ENCODE data around the gene PDE11A.

Gene PDE11A

DNA sequence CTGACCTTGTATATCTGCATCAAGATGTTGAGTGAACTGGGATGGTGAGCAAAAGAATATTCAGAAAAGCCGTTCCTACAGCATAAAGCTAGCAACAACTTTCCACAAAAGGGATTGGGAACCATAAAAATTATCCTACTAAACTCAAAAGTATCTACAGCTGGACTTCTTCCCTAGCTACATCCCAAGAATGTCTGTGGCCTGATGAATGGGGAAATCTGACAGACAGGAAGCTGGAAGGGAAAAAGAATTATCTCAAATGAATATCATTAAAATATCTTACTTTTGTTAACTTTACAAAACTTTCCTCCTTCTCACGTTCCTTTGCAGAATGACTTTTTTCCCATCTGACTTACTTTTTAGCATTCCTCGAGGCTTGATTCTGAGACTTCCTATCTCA is 150.9 kb downstream of the PDE11A start:
- DNase-seq (ENCODE audit: low spot score): no peak

DNA sequence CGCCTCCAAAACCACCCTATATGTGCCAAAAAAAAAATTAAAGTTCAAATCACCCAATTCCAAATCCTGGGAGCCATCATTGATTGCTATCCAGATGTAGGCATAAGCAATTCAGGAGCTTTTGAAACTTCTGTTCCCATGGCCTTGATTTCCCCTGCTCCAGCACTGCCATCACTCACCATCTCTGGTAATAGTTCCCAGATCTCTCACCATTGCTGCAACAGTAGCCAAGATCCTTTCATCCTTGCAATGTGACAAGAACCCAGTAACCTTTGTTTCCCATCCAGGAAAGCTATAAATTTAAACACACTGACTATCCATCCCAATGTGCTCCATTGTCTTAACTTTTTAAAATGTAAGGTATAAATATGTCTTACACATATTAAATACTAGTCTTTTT is 155.4 kb downstream of the PDE11A start:
- no peak for DNase-seq (ENCODE audit: low spot score)

DNA sequence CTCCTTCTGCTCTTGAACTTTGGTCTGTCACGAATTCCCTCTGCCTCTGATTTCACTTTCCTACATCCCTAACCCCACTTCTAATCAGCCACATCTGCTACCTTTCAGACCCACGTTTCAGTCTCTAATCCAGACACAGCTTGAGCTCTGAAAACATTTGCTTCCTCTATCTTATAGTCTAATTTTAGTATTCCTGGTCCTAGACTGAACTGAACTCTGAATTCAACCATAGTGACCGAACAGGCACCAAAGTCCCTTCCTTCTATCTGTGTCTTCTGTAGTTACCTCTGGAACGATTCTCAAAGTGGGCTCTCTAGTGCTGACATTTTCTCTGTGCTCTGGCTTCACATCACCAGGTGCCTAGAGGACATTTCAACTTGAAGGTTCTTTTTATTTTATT is 156.2 kb downstream of the PDE11A start:
- DNase-seq (ENCODE audit: low spot score): no peak

DNA sequence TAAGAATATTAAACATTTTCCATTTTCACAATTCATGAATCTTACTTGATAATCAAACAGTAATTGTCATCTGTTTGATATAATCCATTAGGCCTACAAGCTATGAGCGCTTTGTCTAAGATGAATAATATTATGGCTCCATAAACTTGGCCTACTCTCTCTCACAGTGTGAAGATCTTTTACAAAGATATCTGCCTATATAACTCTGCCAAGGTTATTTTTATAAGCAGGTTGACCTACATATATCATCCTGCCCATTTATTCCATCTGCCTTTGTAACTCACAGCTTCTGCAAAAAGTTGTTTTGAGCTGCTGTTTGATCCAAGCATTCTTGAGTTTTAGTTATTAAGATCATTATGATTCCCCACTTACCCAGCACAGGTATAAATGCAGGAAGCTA is 158.3 kb downstream of the PDE11A start:
- no peak for DNase-seq (ENCODE audit: low spot score)

DNA sequence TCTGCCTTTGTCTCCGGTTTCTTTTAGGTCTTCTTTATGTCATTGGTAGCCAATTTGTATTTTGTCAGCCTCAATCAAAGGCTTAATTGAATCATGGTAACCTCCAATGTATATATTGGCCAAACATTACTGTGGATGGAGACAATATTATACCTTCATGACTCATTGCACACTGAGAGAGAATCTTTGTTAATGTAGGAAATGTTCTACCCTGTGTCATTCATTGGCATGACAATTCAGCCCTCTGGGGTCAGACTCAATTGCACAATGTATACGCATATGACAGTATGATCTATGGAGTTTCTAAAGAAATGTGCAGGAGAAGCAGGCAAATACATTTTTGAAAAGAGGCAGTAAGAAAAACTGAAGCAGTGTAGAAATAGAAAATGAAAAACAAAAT is 162.6 kb downstream of the PDE11A start:
- no peak for DNase-seq (ENCODE audit: low spot score)

DNA sequence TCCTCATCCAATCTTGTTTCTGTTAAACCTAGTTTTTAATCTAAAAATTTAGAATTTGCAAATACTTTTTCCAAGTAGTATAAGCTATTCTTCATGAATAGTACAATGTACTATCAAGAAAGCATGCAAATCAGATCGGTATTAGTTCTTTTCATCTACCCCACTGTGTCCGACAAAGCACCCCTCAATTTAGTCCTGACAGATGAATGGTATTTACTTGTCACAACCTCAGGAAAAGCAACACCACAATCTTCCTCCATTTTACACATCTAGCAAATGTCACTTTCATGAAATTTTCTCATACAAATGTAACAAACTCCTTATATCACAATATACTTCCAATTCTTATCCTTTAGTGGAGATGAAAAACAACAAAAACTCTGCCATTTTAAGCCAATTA is 163.8 kb downstream of the PDE11A start:
- no peak for DNase-seq (ENCODE audit: low spot score)

DNA sequence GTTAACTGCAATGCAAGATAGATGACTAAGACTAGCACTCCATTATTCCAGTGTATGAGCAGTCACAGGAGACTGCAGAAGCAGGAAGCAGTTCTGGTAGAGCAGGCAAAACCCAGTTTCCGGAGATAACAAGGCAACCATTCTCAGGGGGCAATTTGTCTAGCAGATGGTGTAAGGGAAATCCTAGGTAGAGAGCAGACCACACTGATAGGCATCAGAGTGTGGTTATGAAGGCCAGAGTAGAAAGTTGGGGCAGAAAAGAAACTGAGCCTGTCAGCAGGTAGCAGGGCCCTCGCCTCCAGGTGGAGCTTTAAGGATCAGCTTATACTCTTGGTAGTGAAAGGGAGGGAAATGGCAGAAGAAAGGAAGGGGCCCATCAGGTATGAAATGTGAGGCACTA is 164.4 kb downstream of the PDE11A start:
- DNase-seq (ENCODE audit: low spot score): no peak

DNA sequence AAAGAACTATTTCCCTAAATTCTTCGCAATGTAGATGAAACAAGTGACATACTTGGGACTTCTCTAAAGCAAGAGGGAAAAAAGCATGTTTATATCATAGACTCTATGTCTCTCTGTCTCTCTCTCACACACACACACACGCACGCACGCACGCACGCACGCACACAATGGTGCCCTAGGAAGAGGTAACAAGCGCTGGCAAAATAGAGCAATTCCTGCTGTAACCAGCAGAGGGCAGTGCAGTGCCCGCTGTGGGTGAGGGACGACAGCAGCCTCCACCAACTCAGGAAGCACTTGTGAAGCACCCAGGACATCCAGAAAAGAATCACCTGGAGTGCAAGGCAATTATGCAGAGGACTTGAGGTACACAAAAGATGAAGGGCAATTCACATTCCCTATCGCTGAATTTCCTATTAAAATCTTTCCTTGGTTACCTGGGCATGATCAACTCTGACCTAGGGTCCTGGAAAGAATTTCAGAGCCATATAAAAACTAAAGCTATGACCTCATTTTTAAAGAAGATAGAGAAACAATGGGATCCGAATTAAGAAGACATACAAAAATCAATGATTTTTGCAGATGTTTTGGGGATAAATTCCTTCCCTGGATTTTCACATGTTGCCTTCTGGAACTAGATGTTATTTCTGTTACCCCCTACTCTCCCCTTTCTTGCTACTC is 166.4 kb downstream of the PDE11A start:
- DNase-seq (ENCODE audit: low spot score): peak; percentile 34

DNA sequence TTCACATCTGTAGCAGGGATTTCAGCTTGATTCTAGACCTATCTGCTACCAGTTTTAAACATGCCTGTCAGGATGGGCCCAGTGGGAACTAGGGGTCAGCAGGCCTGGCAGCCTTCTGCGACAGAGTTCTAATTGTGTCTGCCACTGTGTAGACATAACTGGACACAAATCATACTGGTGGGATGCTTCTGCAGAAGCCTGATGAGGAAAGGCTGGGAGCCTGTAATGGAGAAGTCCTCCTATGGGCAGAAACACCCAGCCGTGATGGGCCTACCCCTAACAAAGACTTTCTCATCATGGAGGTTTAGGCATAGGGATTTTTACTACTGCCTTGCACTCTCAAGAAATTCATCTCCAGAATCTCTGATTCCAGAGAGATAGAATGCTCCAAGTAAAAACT is 166.9 kb downstream of the PDE11A start:
- no peak for DNase-seq (ENCODE audit: low spot score)

DNA sequence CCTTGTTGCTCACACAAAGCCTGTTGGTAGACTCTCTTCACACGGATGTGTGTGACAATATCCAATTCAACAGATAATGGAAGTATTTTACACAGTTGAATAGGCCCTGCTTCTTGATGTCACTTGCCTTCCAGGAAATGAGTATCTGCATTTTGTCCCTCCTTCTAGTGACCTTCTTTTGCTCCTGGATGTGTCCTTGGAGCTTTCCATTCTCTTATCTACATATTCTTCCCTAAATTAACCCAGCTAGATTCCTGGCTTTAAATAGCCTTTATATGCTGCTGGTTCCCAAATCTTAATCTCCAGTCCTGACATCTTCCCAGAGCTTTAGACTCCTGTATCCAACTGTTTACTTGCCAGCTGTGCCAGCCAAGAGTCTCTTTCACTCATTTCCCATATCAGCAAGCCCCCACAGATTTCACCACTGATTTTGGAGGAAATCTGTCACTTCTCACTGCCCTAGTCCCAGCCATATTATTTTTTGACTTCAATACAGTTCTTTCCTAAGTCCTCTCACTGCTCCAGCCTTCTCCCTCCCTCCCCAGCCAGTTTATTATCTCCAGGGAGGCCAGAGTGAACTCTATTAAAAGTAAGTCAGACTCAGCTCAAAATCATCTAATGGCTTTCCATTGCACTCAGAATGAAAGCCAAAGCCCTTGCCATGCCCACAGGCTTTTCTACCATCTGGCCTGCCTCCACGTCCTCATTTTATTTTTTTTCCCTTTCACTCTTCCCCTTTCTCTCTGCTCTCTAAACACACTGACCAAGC is 170.0 kb downstream of the PDE11A start:
- DNase-seq (ENCODE audit: low spot score): no peak

DNA sequence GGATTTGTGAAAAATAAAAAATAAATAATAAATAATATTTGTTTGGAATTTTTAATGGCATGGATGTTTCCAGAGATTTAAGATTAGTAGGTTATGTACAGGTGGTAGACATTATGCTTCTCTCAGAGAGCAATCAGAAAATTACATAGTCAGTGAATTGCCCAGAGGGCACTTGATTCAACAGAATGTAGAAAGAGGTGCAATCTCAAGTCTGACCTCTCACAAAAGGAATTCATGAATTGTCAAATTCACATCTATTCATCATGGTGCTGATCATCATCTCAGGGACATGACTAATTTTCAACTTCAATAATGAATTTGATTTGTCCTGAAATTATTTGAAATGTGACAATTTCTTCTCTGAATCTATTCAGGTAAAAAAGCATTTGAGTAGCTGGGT is 172.5 kb downstream of the PDE11A start:
- DNase-seq (ENCODE audit: low spot score): no peak

DNA sequence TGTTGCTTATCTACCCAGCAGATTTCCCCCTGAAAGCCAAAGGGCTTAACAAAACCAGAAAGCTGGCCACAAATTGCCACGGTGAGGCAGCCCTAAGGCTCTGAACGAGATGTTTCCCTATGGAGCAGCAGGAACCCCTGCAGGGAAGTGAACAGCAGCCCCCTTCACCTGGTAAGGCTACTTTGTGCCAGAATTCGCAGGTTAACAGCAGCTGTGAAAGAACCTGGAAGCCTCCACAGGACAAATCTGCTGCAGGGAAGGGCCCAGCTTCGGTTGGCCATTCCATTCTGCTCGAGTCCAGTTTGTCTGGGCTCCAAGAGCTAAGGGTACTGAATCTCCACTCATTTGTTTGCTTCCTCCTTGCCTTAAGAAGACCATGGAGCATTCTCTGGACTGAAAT is 175.3 kb downstream of the PDE11A start:
- no peak for DNase-seq (ENCODE audit: low spot score)

DNA sequence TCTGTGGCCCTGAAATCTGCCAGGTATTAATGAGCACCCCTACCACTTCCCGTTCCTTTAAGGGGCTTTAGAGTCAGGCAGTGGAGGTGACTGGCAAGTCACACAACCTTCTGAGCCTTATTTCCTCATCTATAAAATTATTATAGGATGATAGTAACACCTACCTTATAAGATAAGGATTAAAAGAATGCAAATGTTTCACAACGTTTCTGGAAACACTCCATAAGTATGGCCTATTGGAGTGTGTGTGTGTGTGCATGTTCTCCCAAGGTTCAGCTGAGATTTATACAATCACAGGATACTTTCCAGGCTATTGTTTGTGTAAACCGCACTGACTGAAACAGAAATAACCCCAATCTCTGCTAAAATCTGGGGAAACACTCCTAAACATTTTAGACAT is 176.0 kb downstream of the PDE11A start:
- DNase-seq (ENCODE audit: low spot score): no peak

DNA sequence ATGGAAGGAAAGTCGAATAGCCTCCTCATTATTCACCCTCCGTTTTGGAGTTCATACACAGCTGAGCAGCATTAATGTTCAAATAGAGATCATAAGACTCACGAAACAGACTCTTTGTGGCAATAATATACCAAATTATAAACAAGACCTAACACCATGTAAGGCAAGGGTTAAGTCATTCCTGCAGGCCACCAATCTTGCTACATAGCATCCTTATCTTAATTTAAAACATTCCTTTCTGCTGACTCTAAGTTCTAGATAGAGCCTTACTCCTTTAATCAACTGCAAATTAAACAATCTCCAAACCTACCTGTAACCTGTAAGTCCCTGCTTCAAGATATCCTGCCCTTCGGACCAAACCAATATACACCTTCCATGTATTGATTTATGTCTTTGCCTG is 178.0 kb downstream of the PDE11A start:
- DNase-seq (ENCODE audit: low spot score): no peak

DNA sequence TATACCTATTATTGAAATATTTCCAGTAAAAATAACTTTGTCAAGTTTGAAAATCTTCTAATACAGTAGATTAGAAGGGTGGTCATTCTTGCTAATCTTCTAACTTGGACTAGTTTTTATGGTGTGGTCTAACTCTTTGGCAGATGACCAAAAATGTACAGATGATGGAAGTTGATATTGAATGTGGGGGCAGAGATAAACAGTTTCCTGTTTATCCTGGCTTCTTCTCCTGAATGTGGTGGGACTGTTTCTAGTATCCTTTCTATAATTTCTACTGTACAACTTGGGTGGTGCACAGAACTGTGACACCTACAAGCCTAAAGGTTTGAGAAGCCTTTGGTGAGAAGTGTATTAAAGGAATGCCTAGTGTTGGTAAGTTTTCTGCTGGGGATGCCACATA is 178.7 kb downstream of the PDE11A start:
- no peak for DNase-seq (ENCODE audit: low spot score)

DNA sequence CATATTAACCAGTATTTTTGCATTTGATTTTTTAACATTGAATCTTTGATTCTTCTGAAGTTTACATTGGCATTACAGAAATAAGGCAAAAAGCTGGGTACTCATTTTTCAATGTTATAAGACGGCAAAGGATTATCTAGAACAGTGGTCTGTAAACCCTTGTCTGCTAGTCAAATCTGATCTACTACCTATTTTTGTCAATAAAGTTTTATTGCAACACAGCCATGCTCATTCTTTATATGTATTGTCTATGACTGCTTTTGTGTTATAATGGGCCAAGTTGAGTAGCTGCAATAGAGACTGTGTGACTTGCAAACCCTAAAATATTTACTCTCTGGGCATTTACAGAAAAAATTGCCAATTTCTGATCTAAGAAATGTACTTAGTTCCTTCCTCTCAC is 181.0 kb downstream of the PDE11A start:
- DNase-seq (ENCODE audit: low spot score): no peak

DNA sequence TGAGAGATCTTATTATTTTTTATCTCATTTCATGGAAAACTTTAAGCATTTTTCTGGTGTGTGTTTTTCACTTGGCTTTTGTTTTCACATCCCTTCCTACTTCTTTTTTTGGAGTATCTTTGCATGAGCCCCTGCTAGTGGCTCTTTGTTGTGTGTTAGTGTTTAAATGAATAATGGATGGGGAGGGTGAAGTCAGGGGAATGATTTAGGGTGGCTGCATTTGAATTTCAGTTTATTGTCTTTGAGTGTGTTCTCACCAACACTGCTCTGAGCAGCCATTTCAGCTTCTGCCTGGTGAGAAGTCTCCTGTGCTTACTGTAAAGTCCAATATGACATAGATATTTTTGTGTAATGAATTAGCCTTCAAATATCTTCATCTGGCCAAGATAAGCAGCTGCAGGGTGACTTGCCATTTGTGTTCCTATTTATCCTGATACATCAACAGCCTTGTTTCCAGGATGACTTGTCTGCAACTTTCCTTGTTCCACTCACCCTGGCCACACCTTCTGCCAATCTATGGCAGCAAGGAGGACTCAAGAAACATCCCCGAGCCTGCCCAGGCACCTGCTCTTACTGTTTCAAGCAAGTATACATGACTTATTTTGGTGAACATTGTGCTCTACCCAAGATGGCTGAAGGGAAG is 182.6 kb downstream of the PDE11A start:
- no peak for DNase-seq (ENCODE audit: low spot score)

DNA sequence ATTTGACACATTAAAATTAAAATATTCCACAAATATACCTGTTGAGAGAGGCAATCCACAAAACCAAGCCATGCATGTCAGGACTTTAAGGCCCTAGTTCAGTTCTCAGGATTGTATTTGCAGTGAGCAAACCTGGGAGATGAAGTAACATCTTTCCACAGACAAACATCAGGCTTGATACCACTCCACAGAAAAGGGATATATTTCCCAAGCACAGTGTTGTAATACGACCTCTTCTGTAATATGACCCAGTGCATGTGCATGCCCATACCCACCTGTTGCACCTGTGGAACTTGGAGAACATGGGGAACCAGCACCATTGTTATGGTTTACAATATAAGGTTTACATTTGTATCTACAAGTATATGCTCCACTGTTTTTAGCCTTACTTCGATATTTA is 184.0 kb downstream of the PDE11A start:
- no peak for DNase-seq (ENCODE audit: low spot score)

DNA sequence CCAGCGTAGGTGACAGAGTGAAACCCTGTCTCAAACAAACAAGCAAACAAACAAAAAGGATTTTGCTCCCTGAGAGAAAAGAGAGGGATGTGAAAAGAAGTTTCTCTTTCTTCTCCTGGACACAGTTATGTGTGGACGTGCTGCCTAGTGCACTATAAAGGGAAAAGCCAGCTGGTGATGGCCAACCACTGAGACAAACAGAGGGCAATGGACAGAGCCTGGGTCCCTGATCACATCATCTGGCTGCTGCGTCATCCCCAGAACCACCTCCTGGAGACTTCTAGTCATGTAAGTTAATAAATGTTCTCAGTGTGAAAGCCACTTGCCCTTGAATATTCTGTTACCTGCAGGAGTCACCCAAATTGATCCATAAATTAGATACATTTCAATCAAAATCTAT is 184.9 kb downstream of the PDE11A start:
- no peak for DNase-seq (ENCODE audit: low spot score)

DNA sequence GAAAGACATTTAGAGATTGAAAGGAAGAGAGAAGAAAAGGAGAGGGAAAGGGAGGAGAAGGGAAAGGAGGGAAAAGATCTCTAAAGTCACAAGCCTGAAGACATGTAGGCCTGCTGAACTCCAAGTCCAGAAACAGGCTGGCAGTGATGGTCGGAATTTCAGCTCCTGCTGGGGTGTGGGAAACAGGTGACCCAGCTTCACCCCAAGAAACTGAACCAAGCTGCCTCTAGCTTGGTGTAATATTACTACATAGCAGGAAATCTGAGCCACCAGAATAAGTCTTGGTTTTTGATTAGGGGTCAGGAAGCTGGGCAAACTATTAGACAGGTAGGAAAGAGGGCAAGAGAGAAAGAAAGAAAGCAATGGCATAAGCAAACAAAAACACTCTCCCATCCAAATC is 185.8 kb downstream of the PDE11A start:
- DNase-seq (ENCODE audit: low spot score): no peak

DNA sequence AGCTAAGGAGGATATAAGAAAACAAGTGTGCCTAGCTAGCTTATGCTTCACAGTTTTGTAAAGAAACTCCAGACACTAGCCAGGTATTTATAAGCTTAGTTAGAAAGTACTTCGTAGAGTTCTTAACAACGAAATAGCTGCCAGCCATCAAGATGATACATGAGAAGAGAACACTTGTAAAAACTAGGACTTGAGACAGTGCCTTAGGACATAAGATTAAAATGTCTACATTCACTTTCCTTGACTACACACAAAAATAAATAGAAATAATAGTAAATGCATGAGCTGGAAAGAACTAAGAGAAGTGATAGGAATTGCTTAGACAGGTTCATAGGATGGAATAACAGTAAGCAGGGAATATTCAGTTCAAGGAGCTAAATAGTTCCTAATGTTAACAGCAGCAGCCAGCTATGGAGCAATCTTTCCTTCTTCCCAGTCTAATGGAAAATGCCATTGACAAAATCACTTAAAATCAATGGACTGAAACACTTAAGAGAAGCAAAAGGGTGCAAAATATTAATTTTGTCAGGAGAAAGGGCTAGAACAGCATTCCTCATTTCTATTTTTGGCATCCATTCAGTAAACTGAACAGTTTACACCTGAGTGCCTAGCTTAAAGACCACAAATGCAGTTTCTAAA is 186.6 kb downstream of the PDE11A start:
- DNase-seq (ENCODE audit: low spot score): no peak

DNA sequence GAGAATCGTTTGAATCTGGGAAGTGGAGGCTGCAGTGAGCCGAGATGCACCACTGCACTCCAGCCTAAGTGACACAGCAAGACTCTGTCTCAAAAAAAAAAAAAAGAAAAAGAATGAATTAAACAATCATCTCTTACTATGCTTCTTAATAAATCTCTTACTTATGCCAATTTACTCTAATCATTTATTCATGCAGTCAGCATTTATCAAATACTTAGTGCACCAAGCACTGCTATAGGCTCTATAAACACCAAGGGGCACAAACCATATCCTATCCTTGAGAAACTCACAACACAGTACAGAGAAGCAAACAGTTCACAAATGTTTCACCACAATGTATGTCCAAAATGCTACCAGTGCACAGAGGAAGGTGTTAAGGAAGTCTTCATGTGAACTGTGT is 189.4 kb downstream of the PDE11A start:
- DNase-seq (ENCODE audit: low spot score): no peak

DNA sequence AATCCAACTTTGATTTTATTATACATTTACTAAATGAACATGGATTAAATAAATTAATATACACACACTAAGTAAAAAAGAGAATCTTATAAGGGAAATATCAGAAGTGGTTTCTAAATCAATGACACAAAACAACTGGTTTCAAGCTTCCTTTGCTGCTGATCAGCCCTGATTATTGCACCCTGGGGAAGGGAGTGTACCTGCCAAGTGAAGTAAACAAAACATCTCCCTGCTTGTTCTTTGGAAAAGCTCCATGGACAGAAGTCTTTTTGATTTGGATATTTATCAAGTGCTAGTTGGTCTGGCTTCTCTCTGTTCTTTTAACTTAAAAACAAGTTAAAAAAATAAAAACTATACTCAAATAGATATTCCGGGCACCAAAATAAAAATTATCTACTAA is 190.1 kb downstream of the PDE11A start:
- no peak for DNase-seq (ENCODE audit: low spot score)

Data from hepatic stellate cell (primary cell).